GM12875 (cell line): ENCODE measurements around the gene BLMH.

ENCODE experiments used
- H3K4me3 ChIP-seq: one replicate; pipeline ENCODE4 v1.5.1; 2011; ENCODE audit warnings: low read depth, low read length, control low read depth
- TF ChIP-seq, protein P1 (sequence below): IDR thresholded peaks from 2 replicates; pipeline ENCODE4 v1.5.1; 2011; ENCODE audit warnings: low read depth, mild to moderate bottlenecking, control low read depth, inconsistent platforms, low read length, moderate library complexity, borderline replicate concordance; ENCODE audit not compliant: insufficient read depth

The BLMH gene

DNA sequence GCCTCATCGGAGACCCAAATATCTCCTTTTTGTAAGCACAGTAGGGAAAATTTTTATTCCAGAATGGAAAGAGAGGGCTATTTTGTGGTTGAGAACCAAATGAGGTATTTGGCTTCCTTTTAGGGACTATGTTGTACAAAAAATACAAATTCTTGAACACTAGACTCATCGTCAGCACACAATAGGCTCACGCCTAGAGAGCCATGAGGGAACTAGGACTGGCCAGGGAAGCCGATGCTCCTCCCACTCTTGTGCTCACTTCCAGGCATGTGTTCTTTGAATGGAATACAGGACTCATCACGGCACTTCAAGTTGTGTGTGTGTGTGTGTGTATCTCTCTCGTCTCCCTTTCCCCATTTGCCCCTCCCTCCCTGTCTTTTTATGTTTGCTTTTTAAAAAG, 17.8 kb upstream of the BLMH start:
- TF ChIP-seq, protein P1, sequence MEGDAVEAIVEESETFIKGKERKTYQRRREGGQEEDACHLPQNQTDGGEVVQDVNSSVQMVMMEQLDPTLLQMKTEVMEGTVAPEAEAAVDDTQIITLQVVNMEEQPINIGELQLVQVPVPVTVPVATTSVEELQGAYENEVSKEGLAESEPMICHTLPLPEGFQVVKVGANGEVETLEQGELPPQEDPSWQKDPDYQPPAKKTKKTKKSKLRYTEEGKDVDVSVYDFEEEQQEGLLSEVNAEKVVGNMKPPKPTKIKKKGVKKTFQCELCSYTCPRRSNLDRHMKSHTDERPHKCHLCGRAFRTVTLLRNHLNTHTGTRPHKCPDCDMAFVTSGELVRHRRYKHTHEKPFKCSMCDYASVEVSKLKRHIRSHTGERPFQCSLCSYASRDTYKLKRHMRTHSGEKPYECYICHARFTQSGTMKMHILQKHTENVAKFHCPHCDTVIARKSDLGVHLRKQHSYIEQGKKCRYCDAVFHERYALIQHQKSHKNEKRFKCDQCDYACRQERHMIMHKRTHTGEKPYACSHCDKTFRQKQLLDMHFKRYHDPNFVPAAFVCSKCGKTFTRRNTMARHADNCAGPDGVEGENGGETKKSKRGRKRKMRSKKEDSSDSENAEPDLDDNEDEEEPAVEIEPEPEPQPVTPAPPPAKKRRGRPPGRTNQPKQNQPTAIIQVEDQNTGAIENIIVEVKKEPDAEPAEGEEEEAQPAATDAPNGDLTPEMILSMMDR: no peak

DNA sequence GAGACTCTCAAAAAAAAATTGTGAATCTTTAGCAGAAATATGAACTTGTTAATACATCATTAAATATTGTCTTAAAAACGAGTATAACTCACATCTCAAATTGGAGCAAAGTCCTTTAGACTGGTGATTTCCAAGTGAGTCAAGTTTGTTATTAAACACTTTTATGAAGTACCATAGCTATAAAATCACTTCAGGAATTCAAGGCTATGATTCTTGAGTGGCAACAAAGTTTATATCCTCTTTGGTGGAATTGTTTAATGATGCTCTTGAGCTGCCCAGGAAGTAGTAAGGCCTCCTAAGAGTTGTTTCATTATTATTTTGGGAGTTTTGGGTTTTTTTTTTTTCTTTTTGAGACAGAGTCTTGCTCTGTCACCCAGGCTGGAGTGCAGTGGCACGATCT, 16.7 kb upstream of the BLMH start:
- TF ChIP-seq, protein P1: no peak
- H3K4me3 ChIP-seq: no peak overlapping the region

More for the DNA sequence above, 17.8 kb upstream of the BLMH start:
- no peak overlapping the region for H3K4me3 ChIP-seq

DNA sequence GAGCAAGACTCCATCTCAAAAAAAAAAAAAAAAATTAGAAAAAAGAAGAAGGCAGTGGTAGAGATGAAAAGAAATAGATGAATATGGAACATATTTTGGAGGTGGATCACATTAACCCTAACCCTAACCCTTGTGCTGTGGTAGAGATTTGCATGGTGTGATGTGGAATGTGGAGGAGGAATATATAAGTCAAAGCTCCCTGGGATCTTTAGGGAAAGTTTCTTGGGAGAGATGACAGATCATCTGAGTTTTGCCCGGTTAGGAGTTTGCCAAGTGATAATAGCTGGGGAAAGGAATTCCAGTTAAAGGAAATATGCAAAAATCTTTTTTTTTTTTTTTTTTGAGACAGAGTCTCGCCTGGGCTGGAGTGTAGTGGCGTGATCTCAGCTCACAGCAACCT, 13.0 kb upstream of the BLMH start:
- TF ChIP-seq, protein P1: no peak

DNA sequence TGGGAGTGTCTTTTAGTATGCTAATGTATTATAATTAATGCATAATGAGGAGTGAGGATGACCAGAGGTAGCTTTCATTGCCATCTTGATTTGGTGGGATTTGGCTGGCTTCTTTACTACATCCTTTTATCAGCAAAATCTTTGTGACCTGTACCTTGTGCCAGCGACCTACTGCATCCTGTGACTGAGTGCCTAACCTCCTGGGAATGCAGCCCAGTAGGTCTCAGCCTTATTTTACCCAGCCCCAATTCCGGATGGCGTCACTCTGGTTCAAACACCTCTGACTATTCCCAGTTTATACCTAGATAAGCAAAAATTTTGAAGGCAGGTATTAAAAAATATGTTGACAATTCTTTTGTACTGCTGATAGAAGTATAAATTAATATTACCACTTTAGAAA, 10.5 kb upstream of the BLMH start:
- H3K4me3 ChIP-seq: no peak overlapping the region
- TF ChIP-seq, protein P1: no peak

More for the DNA sequence above, 13.0 kb upstream of the BLMH start:
- no peak overlapping the region for H3K4me3 ChIP-seq

DNA sequence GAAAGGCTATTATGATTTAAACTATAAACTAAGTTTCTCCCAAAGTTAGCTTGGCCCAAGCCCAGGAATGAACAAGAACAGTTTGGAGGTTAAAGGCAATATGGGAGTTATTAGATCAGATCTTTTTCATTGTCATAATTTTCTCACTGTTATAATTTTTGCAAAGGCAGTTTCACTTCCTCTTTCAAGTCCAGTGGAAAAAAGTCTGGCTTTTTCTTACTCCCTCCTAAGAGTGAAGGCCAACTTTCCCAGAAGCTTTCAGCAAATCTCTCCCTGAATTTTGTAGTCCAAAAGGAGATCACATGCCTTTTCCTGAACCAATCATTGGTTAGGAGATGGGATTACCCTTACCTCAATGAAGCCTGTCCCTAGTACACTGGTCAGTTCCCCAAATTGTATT, 9.1 kb upstream of the BLMH start:
- TF ChIP-seq, protein P1: no peak

DNA sequence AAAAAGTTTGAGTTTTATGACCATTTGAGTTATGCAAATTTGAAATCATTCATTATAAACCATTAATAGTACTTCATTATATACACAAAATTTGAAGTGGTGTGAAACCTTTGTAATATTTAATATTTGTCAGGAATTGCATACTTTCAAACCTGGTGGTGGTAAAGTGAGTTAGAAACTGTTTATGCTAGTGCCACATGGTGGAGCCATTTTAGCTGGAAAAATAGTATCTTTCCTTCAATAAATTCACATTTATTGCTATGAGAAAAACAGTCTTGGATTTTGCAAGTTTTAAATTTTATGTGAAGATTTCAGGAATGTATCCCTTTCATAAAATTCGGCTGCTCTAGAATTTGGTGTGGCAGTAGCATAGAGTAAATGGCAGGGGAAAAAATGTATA, 7.3 kb upstream of the BLMH start:
- H3K4me3 ChIP-seq: no peak overlapping the region
- TF ChIP-seq, protein P1: no peak

More for the DNA sequence above, 9.1 kb upstream of the BLMH start:
- H3K4me3 ChIP-seq: no peak overlapping the region

DNA sequence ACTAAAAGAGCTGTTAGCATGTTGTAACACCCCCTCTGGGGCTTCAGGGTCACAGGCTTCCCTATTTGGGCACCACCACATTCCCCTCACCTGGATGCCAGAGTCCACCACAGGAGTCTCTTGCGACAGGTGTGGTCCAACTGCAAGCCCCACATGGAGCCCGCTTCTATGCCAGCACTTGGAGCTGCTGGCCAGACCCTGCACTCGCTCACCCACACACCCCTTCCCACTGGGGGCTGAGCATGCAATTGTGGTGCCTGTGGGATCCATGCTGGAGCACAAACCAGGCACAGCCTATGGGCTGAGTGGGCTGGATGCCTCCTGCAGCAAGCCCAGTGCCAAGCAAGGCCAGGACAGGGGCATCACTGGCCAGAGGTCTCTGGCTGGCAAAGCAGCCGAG, 6.0 kb upstream of the BLMH start:
- no peak overlapping the region for H3K4me3 ChIP-seq
- TF ChIP-seq, protein P1: no peak
